Epithelial cell of prostate (primary cell): ENCODE measurements around the gene RANBP3.
"Not testable (repeated sequence)": the region's sequence is repeated elsewhere in the genome, so short reads cannot be mapped to it uniquely, and the experiment has no call there.

Experiments used
- DNase-seq: peaks from one replicate; pipeline ENCODE4 v3.0.0-alpha.2; 2011; ENCODE audit warnings: low read depth, low spot score
- H3K27ac ChIP-seq: fragments of 450-650 bp; 2 replicates; pipeline ENCODE4 v1.5.1; 2017; ENCODE audit warnings: mild to moderate bottlenecking

The RANBP3 gene

GRCh38 chr19:5977785-5978605 is at the start of gene RANBP3:
Gene RANBP3, minus strand, starts transcription at chr19:5978140. Its CDS starts 58 bp downstream, at chr19:5978082.
- DNase-seq = peak; percentile 91
- peak within 1 kb of the TSS; percentile 62 for H3K27ac ChIP-seq

GRCh38 chr19:6026390-6027227 is 48.7 kb upstream of the RANBP3 start:
- no peak overlapping the region for H3K27ac ChIP-seq

GRCh38 chr19:6024756-6025155 is 46.8 kb upstream of the RANBP3 start:
- H3K27ac ChIP-seq, DNase-seq: not testable (repeated sequence)

More at GRCh38 chr19:6026390-6027227, 48.7 kb upstream of the RANBP3 start:
- DNase-seq = no peak

GRCh38 chr19:6023936-6024335 is 46.0 kb upstream of the RANBP3 start:
- no peak for DNase-seq
- H3K27ac ChIP-seq = no peak overlapping the region

- peak overlapping the region; percentile 23 for H3K27ac ChIP-seq
- DNase-seq = no peak
Measured at GRCh38 chr19:6023085-6023682, 45.2 kb upstream of the RANBP3 start.

- H3K27ac ChIP-seq = peak overlapping the region; percentile 23
- no peak for DNase-seq
Measured at GRCh38 chr19:6022570-6023064, 44.7 kb upstream of the RANBP3 start.

GRCh38 chr19:6021878-6022569 is 44.1 kb upstream of the RANBP3 start:
- DNase-seq = no peak
- H3K27ac ChIP-seq = no peak overlapping the region

GRCh38 chr19:6020972-6021805 is 43.2 kb upstream of the RANBP3 start:
- H3K27ac ChIP-seq = no peak overlapping the region
- DNase-seq = no peak

GRCh38 chr19:6020166-6020882 is 42.4 kb upstream of the RANBP3 start:
- no peak overlapping the region for H3K27ac ChIP-seq
- no peak for DNase-seq

GRCh38 chr19:6018786-6019185 is 40.8 kb upstream of the RANBP3 start:
- H3K27ac ChIP-seq = no peak overlapping the region
- no peak for DNase-seq

- no peak overlapping the region for H3K27ac ChIP-seq
- DNase-seq = no peak
Measured at GRCh38 chr19:6017576-6017975, 39.6 kb upstream of the RANBP3 start.

- H3K27ac ChIP-seq = no peak overlapping the region
- DNase-seq = no peak
Measured at GRCh38 chr19:6015841-6016545, 38.1 kb upstream of the RANBP3 start.

GRCh38 chr19:6014551-6015135 is 36.7 kb upstream of the RANBP3 start:
- H3K27ac ChIP-seq = no peak overlapping the region
- no peak for DNase-seq

- DNase-seq = no peak
- no peak overlapping the region for H3K27ac ChIP-seq
Measured at GRCh38 chr19:6012426-6013170, 34.7 kb upstream of the RANBP3 start.

- no peak for DNase-seq
- H3K27ac ChIP-seq = no peak overlapping the region
Measured at GRCh38 chr19:6011794-6012193, 33.9 kb upstream of the RANBP3 start.

GRCh38 chr19:6011206-6011605 is 33.3 kb upstream of the RANBP3 start:
- no peak overlapping the region for H3K27ac ChIP-seq
- DNase-seq = no peak

GRCh38 chr19:6010107-6010506 is 32.2 kb upstream of the RANBP3 start:
- no peak overlapping the region for H3K27ac ChIP-seq
- no peak for DNase-seq
